ENCODE data around the gene RASL10B.
A peak's percentile ranks its signal among the peaks of the same experiment; 100 is the strongest.

The RASL10B gene

GRCh38 chr17:35729405-35729833 lies 2.0 kb upstream of the RASL10B start:
- no peaks in the 10 kb centered on the region for H3K27me3 Mint-ChIP-seq
- H3K36me3 Mint-ChIP-seq (ENCODE audit: low read depth) = peaks cover 33% of the 10 kb centered on the region
- no peak overlapping the region for H3K4me3 Mint-ChIP-seq
- H3K9me3 Mint-ChIP-seq = no peaks in the 10 kb centered on the region
- H3K27ac Mint-ChIP-seq = no peak overlapping the region
- H3K4me1 Mint-ChIP-seq (ENCODE audit: low read depth) = peaks cover 15% of the 10 kb centered on the region

GRCh38 chr17:35730400-35731005 lies 936 bp upstream of the RASL10B start:
- H3K4me1 Mint-ChIP-seq (ENCODE audit: low read depth) = peaks cover 15% of the 10 kb centered on the region
- H3K27ac Mint-ChIP-seq = no peak overlapping the region
- peak overlapping the region; percentile 56 for H3K4me3 Mint-ChIP-seq

GRCh38 chr17:35731917-35732805 lies 722 bp downstream of the RASL10B start:
- no peaks in the 10 kb centered on the region for H3K9me3 Mint-ChIP-seq
- H3K4me1 Mint-ChIP-seq (ENCODE audit: low read depth) = peaks cover 15% of the 10 kb centered on the region
- H3K27ac Mint-ChIP-seq = no peak overlapping the region
- no peaks in the 10 kb centered on the region for H3K27me3 Mint-ChIP-seq
- peak overlapping the region; percentile 66 for H3K4me3 Mint-ChIP-seq
- peaks cover 17% of the 10 kb centered on the region for H3K36me3 Mint-ChIP-seq (ENCODE audit: low read depth)

More at GRCh38 chr17:35730400-35731005, 936 bp upstream of the RASL10B start:
- Mint-ChIP-seq H3K36me3 (ENCODE audit: low read depth) (peaks cover 22% of the 10 kb centered on the region), H3K9me3 (no peaks in the 10 kb centered on the region), H3K27me3 (no peaks in the 10 kb centered on the region)

- Mint-ChIP-seq H3K27me3 (no peaks in the 10 kb centered on the region), H3K4me1 (ENCODE audit: low read depth) (peaks cover 15% of the 10 kb centered on the region), H3K36me3 (ENCODE audit: low read depth) (peaks cover 14% of the 10 kb centered on the region), H3K4me3 (no peak overlapping the region), H3K27ac (no peak overlapping the region), H3K9me3 (no peaks in the 10 kb centered on the region)
These were observed 1.3 kb downstream of the RASL10B start for GRCh38 chr17:35732806-35733136.

- peaks cover 9% of the 10 kb centered on the region for H3K36me3 Mint-ChIP-seq (ENCODE audit: low read depth)
These were observed 1.9 kb downstream of the RASL10B start for GRCh38 chr17:35733366-35733765.

GRCh38 chr17:35734396-35734795 lies 3.0 kb downstream of the RASL10B start:
- no peak overlapping the region for H3K4me3 Mint-ChIP-seq
- H3K27me3 Mint-ChIP-seq = no peaks in the 10 kb centered on the region
- H3K9me3 Mint-ChIP-seq = no peaks in the 10 kb centered on the region
- H3K27ac Mint-ChIP-seq = no peak overlapping the region
- peaks cover 15% of the 10 kb centered on the region for H3K4me1 Mint-ChIP-seq (ENCODE audit: low read depth)
- H3K36me3 Mint-ChIP-seq (ENCODE audit: low read depth) = peaks cover 6% of the 10 kb centered on the region

More at GRCh38 chr17:35733366-35733765, 1.9 kb downstream of the RASL10B start:
- no peaks in the 10 kb centered on the region for H3K9me3 Mint-ChIP-seq
- no peak overlapping the region for H3K4me3 Mint-ChIP-seq
- no peaks in the 10 kb centered on the region for H3K27me3 Mint-ChIP-seq
- H3K4me1 Mint-ChIP-seq (ENCODE audit: low read depth) = peaks cover 15% of the 10 kb centered on the region
- H3K27ac Mint-ChIP-seq = no peak overlapping the region

- Mint-ChIP-seq H3K27me3 (peaks cover 8% of the 10 kb centered on the region), H3K4me3 (no peak overlapping the region), H3K9me3 (no peaks in the 10 kb centered on the region), H3K36me3 (ENCODE audit: low read depth) (peaks cover 6% of the 10 kb centered on the region), H3K4me1 (ENCODE audit: low read depth) (peaks cover 12% of the 10 kb centered on the region), H3K27ac (no peak overlapping the region)
These were observed 3.8 kb downstream of the RASL10B start for GRCh38 chr17:35735036-35735805.

GRCh38 chr17:35736236-35736635 lies 4.8 kb downstream of the RASL10B start:
- Mint-ChIP-seq H3K4me3 (no peak overlapping the region), H3K9me3 (no peaks in the 10 kb centered on the region), H3K36me3 (ENCODE audit: low read depth) (no peaks in the 10 kb centered on the region), H3K27me3 (peaks cover 14% of the 10 kb centered on the region), H3K27ac (no peak overlapping the region), H3K4me1 (ENCODE audit: low read depth) (peaks cover 5% of the 10 kb centered on the region)

GRCh38 chr17:35738519-35739133 lies 7.2 kb downstream of the RASL10B start:
- Mint-ChIP-seq H3K4me1 (ENCODE audit: low read depth) (peaks cover 7% of the 10 kb centered on the region), H3K27me3 (peaks cover 30% of the 10 kb centered on the region), H3K36me3 (ENCODE audit: low read depth) (no peaks in the 10 kb centered on the region), H3K27ac (no peak overlapping the region), H3K4me3 (no peak overlapping the region), H3K9me3 (no peaks in the 10 kb centered on the region)

GRCh38 chr17:35740216-35740615 lies 8.8 kb downstream of the RASL10B start:
- Mint-ChIP-seq H3K27ac (no peak overlapping the region), H3K4me3 (no peak overlapping the region), H3K27me3 (peaks cover 38% of the 10 kb centered on the region), H3K9me3 (no peaks in the 10 kb centered on the region), H3K36me3 (ENCODE audit: low read depth) (no peaks in the 10 kb centered on the region), H3K4me1 (ENCODE audit: low read depth) (peaks cover 7% of the 10 kb centered on the region)

GRCh38 chr17:35740997-35741931 lies 9.8 kb downstream of the RASL10B start:
- Mint-ChIP-seq H3K27me3 (peaks cover 38% of the 10 kb centered on the region), H3K4me3 (peak overlapping the region; percentile 47), H3K4me1 (ENCODE audit: low read depth) (peaks cover 7% of the 10 kb centered on the region), H3K27ac (no peak overlapping the region), H3K9me3 (no peaks in the 10 kb centered on the region), H3K36me3 (ENCODE audit: low read depth) (no peaks in the 10 kb centered on the region)

GRCh38 chr17:35742496-35742895 lies 11.1 kb downstream of the RASL10B start:
- peaks cover 38% of the 10 kb centered on the region for H3K27me3 Mint-ChIP-seq
- no peak overlapping the region for H3K27ac Mint-ChIP-seq
- H3K9me3 Mint-ChIP-seq = no peaks in the 10 kb centered on the region
- H3K4me1 Mint-ChIP-seq (ENCODE audit: low read depth) = peaks cover 7% of the 10 kb centered on the region
- no peak overlapping the region for H3K4me3 Mint-ChIP-seq
- no peaks in the 10 kb centered on the region for H3K36me3 Mint-ChIP-seq (ENCODE audit: low read depth)

- no peaks in the 10 kb centered on the region for H3K36me3 Mint-ChIP-seq (ENCODE audit: low read depth)
- H3K4me3 Mint-ChIP-seq = no peak overlapping the region
- H3K9me3 Mint-ChIP-seq = no peaks in the 10 kb centered on the region
- no peak overlapping the region for H3K27ac Mint-ChIP-seq
- H3K4me1 Mint-ChIP-seq (ENCODE audit: low read depth) = peaks cover 9% of the 10 kb centered on the region
- H3K27me3 Mint-ChIP-seq = peaks cover 38% of the 10 kb centered on the region
These were observed 11.5 kb downstream of the RASL10B start for GRCh38 chr17:35742896-35743477.

Measured in stimulated activated naive CD8-positive, alpha-beta T cell treated with anti-CD3 and anti-CD28 coated beads, Interleukin-15, Interleukin-2, amounts not matched to agents 100 ng/mL and 50 ng/mL, for 24 hours (primary cell).